22Rv1 (cell line): ENCODE results near the gene NTPCR.

ENCODE experiments used
- CTCF ChIP-seq: fragments of 450-650 bp; IDR thresholded peaks from 2 replicates; pipeline ENCODE4 v1.5.1; 2017; ENCODE audit warnings: mild to moderate bottlenecking
- ZFX ChIP-seq: fragments of 450-650 bp; IDR thresholded peaks from 2 replicates; pipeline ENCODE4 v1.6.1; 2017; ENCODE audit warnings: antibody characterized with exemption, borderline replicate concordance

- TF ChIP-seq CTCF (no peak), ZFX (no peak)
These were observed 29.0 kb upstream of the NTPCR start for GRCh38 chr1:232921381-232921780.
